Astrocyte (in vitro differentiated cells and primary cell): ENCODE measurements around the gene PSME3IP1. TPM values are rescaled to one million over a fixed set of nuclear protein-coding genes. Genes with fewer than 3 reads are reported as not detected.

ENCODE experiments used
- DNase-seq: peaks from one replicate; pipeline ENCODE4 v3.0.0-alpha.2; 2010; ENCODE audit warnings: low read depth
- FAIRE-seq: peaks from 2 replicates; lab custom pipeline; 2011; peaks lifted over from hg19 to GRCh38; lab: Jason Lieb, UNC
- H2AFZ ChIP-seq: 2 replicates; pipeline ENCODE4 v1.6.0; 2012; ENCODE audit warnings: low read depth, low read length, inconsistent platforms
- H3K27ac ChIP-seq: 2 replicates; pipeline ENCODE4 v1.5.1; 2011; ENCODE audit warnings: low read depth, low read length, inconsistent platforms
- H3K27me3 ChIP-seq: 2 replicates; pipeline ENCODE4 v1.6.0; 2011; ENCODE audit warnings: low read length, inconsistent platforms; ENCODE audit not compliant: insufficient read depth
- H3K36me3 ChIP-seq: 2 replicates; pipeline ENCODE4 v1.5.1; 2011; ENCODE audit warnings: low read length, inconsistent platforms; ENCODE audit not compliant: insufficient read depth
- H3K4me1 ChIP-seq: 2 replicates; pipeline ENCODE4 v1.5.1; 2011; ENCODE audit warnings: low read length, inconsistent platforms; ENCODE audit not compliant: insufficient read depth
- H3K4me2 ChIP-seq: 2 replicates; pipeline ENCODE4 v1.6.0; 2012; ENCODE audit warnings: low read length, inconsistent platforms
- H3K4me3 ChIP-seq: 2 replicates; pipeline ENCODE4 v1.5.1; 2011; ENCODE audit warnings: low read depth, mild to moderate bottlenecking, low read length, inconsistent platforms; ENCODE audit not compliant: insufficient read depth
- H3K79me2 ChIP-seq: 2 replicates; pipeline ENCODE4 v1.6.0; 2012; ENCODE audit warnings: mild to moderate bottlenecking, low read length, inconsistent platforms; ENCODE audit not compliant: insufficient read depth
- H3K9ac ChIP-seq: 2 replicates; pipeline ENCODE4 v1.6.0; 2012; ENCODE audit warnings: mild to moderate bottlenecking, low read length, inconsistent platforms
- H3K9me3 ChIP-seq: 2 replicates; pipeline ENCODE4 v1.5.1; 2012; ENCODE audit warnings: low read depth, mild to moderate bottlenecking, low read length, inconsistent platforms; ENCODE audit not compliant: insufficient read depth
- H4K20me1 ChIP-seq: 2 replicates; pipeline ENCODE4 v1.6.0; 2012; ENCODE audit warnings: low read length, inconsistent platforms; ENCODE audit not compliant: insufficient read depth
- H3K27ac Mint-ChIP-seq: one replicate; pipeline ENCODE4 v1.8.0; 2021; ENCODE audit warnings: mild to moderate bottlenecking, mixed read lengths; ENCODE audit not compliant: unreplicated experiment
- H3K27me3 Mint-ChIP-seq: one replicate; pipeline ENCODE4 v1.8.0; 2021; ENCODE audit warnings: low read depth, mixed read lengths; ENCODE audit not compliant: unreplicated experiment
- H3K36me3 Mint-ChIP-seq: one replicate; pipeline ENCODE4 v1.8.0; 2021; ENCODE audit warnings: low read depth, mixed read lengths; ENCODE audit not compliant: unreplicated experiment
- H3K4me1 Mint-ChIP-seq: one replicate; pipeline ENCODE4 v1.8.0; 2021; ENCODE audit warnings: low read depth, mixed read lengths; ENCODE audit not compliant: unreplicated experiment
- H3K4me3 Mint-ChIP-seq: one replicate; pipeline ENCODE4 v1.8.0; 2021; ENCODE audit warnings: mild to moderate bottlenecking, moderate library complexity, mixed read lengths; ENCODE audit not compliant: unreplicated experiment
- H3K9me3 Mint-ChIP-seq: one replicate; pipeline ENCODE4 v1.8.0; 2021; ENCODE audit warnings: mild to moderate bottlenecking, mixed read lengths; ENCODE audit not compliant: unreplicated experiment
- CTCF ChIP-seq: IDR thresholded peaks from 2 replicates; pipeline ENCODE4 v1.5.1; 2011; ENCODE audit warnings: low read depth, mild to moderate bottlenecking, inconsistent platforms, low read length, moderate library complexity; ENCODE audit not compliant: insufficient read depth
- EZH2 ChIP-seq: IDR thresholded peaks from 2 replicates; pipeline ENCODE4 v1.6.1; 2012; ENCODE audit warnings: mild to moderate bottlenecking, low read length, inconsistent platforms; ENCODE audit not compliant: insufficient read depth
- total RNA-seq: library from RNA; stranded (reverse); gene quantifications from 2 replicates; pipeline ENCODE4 v1.2.1, GENCODE V29; 2021

The PSME3IP1 gene
- total RNA-seq, 1 donor from 2014 or later: 78.8 TPM

DNA sequence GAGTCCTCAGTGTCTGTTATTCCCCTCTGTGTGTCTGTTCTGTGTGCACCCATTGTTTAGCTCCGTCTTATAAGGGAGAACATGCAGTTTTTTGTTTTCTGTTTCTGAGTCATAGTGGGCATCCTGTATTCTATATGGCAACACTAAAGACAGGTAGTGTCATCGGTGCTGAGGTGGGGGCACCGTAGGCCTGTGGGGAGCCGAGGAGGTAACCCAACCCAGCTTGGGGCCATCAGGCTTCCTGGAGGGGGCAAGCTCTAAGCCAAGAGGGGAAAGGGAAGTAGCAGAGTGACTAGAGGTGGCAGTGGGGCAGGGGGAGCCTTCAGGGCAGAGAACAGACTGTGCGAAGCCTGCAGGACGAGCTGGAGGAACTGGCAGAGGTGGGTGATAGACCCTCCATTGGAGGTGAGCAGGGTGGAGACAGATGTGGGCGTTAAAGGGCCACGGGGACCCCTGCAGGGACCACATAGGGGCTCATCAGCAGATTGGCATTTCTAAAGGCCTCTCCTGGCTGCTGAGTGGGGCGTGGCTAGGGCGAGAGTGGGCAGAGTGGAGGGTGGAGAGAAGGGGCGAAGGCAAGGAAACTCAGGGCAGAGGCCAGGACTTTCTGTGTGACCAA is 57.0 kb downstream of the PSME3IP1 start:
- H3K9me3 ChIP-seq: no peaks in the 10 kb centered on the region
- Mint-ChIP-seq H3K27me3 (peaks cover 3% of the 10 kb centered on the region), H3K9me3 (no peaks in the 10 kb centered on the region), H3K27ac (no peak overlapping the region), H3K4me3 (no peak overlapping the region), H3K4me1 (no peaks in the 10 kb centered on the region), H3K36me3 (peaks cover 21% of the 10 kb centered on the region)
- no peaks in the 10 kb centered on the region for H3K4me1 ChIP-seq
- no peak overlapping the region for H2AFZ ChIP-seq
- no peak for TF ChIP-seq CTCF
- TF ChIP-seq EZH2: no peak
- no peak overlapping the region for H3K4me3 ChIP-seq
- H3K27ac ChIP-seq: no peak overlapping the region
- H3K27me3 ChIP-seq: no peaks in the 10 kb centered on the region
- H3K79me2 ChIP-seq: no peaks in the 10 kb centered on the region
- H4K20me1 ChIP-seq: no peaks in the 10 kb centered on the region
- peaks cover 2% of the 10 kb centered on the region for H3K36me3 ChIP-seq
- no peak overlapping the region for H3K9ac ChIP-seq
- H3K4me2 ChIP-seq: no peak overlapping the region
- FAIRE-seq: no peak
- DNase-seq: no peak

DNA sequence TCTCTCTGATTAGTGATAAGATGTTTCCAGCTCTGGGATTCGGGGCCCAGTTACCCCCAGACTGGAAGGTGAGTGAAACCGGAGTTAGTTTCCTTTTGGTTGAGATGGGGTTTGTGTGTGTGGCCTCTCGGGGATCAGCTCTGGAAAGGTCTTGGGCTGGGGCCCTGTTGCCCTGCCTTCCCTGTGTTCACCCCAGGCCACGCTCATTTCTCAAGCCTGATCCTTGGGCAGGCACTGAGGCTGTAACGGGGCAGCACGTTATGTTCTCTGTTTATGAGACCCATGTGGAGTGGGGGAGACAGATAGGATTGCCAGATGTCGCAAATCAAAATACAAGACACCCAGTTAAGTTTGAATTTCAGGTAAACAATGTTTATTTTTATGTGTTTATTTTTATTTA is 58.0 kb downstream of the PSME3IP1 start:
- H3K27ac ChIP-seq: no peak overlapping the region
- no peaks in the 10 kb centered on the region for H3K4me1 ChIP-seq
- Mint-ChIP-seq H3K4me3 (no peak overlapping the region), H3K4me1 (peaks cover 4% of the 10 kb centered on the region), H3K36me3 (peaks cover 21% of the 10 kb centered on the region), H3K27ac (peak overlapping the region; percentile 6), H3K27me3 (peaks cover 3% of the 10 kb centered on the region), H3K9me3 (no peaks in the 10 kb centered on the region)
- no peak overlapping the region for H3K4me2 ChIP-seq
- H4K20me1 ChIP-seq: no peaks in the 10 kb centered on the region
- TF ChIP-seq CTCF: no peak
- no peak for TF ChIP-seq EZH2
- no peak overlapping the region for H3K4me3 ChIP-seq
- FAIRE-seq (no peak), DNase-seq (no peak)
- H3K9ac ChIP-seq: no peak overlapping the region
- H3K9me3 ChIP-seq: no peaks in the 10 kb centered on the region
- H3K79me2 ChIP-seq: no peaks in the 10 kb centered on the region
- H2AFZ ChIP-seq: no peak overlapping the region
- peaks cover 2% of the 10 kb centered on the region for H3K36me3 ChIP-seq
- no peaks in the 10 kb centered on the region for H3K27me3 ChIP-seq

GRCh38 chr16:57127037-57127763 is 58.6 kb downstream of the PSME3IP1 start:
- Histone ChIP-seq H3K27ac (no peak overlapping the region), H3K4me2 (no peak overlapping the region), H3K27me3 (no peaks in the 10 kb centered on the region), H3K79me2 (no peaks in the 10 kb centered on the region), H3K9ac (no peak overlapping the region), H4K20me1 (no peaks in the 10 kb centered on the region), H3K9me3 (no peaks in the 10 kb centered on the region), H3K4me1 (no peaks in the 10 kb centered on the region), H2AFZ (no peak overlapping the region), H3K36me3 (peaks cover 2% of the 10 kb centered on the region), H3K4me3 (no peak overlapping the region)
- H3K4me3 Mint-ChIP-seq: no peak overlapping the region
- no peak overlapping the region for H3K27ac Mint-ChIP-seq
- no peak for TF ChIP-seq EZH2
- H3K27me3 Mint-ChIP-seq: peaks cover 3% of the 10 kb centered on the region
- H3K4me1 Mint-ChIP-seq: peaks cover 4% of the 10 kb centered on the region
- H3K36me3 Mint-ChIP-seq: peaks cover 21% of the 10 kb centered on the region
- H3K9me3 Mint-ChIP-seq: no peaks in the 10 kb centered on the region
- FAIRE-seq (no peak), DNase-seq (no peak)
